ENCODE measurements around the gene SLC25A47. TPM values are rescaled to one million over a fixed set of nuclear protein-coding genes. Genes with fewer than 3 reads are reported as not detected.

Gene SLC25A47
- total and polyA plus RNA-seq, 9 of the 15 experiments (the other 6 are each of a cell fraction or from before 2014, with no cell fraction given) = 0.09 to 0.23 (median 0.22) TPM; not detected in 6

GRCh38 chr14:100285021-100285912 lies 37.9 kb upstream of the SLC25A47 start (continued):
- TF ChIP-seq THRAP3 (IDR thresholded peaks at IDR 0.05; ENCODE audit: borderline replicate concordance) = no peak
- TF ChIP-seq TEAD2 (tag; IDR thresholded peaks at IDR 0.05) = no peak
- no peak; the same call in 1 of the 2 replicates for TF ChIP-seq SIN3B (IDR thresholded peaks at IDR 0.05; ENCODE audit: low read depth)
- TF ChIP-seq PURB (CRISPR knock-in tag; IDR thresholded peaks at IDR 0.05; ENCODE audit: low read depth) = no peak
- TF ChIP-seq TFAM (CRISPR knock-in tag; conservative IDR thresholded peaks at IDR 0.05) = no peak
- TF ChIP-seq TGIF2 (CRISPR knock-in tag; IDR thresholded peaks at IDR 0.05) = no peak
- TF ChIP-seq SMAD1 (IDR thresholded peaks at IDR 0.05; ENCODE audit: low read depth, low read length, partially characterized antibody) = no peak
- TF ChIP-seq, protein P1, sequence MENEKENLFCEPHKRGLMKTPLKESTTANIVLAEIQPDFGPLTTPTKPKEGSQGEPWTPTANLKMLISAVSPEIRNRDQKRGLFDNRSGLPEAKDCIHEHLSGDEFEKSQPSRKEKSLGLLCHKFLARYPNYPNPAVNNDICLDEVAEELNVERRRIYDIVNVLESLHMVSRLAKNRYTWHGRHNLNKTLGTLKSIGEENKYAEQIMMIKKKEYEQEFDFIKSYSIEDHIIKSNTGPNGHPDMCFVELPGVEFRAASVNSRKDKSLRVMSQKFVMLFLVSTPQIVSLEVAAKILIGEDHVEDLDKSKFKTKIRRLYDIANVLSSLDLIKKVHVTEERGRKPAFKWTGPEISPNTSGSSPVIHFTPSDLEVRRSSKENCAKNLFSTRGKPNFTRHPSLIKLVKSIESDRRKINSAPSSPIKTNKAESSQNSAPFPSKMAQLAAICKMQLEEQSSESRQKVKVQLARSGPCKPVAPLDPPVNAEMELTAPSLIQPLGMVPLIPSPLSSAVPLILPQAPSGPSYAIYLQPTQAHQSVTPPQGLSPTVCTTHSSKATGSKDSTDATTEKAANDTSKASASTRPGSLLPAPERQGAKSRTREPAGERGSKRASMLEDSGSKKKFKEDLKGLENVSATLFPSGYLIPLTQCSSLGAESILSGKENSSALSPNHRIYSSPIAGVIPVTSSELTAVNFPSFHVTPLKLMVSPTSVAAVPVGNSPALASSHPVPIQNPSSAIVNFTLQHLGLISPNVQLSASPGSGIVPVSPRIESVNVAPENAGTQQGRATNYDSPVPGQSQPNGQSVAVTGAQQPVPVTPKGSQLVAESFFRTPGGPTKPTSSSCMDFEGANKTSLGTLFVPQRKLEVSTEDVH (IDR thresholded peaks at IDR 0.05; ENCODE audit: low read depth, partially characterized antibody) = peak; percentile 20
- no peak for TF ChIP-seq ZNF780A (CRISPR knock-in tag; IDR thresholded peaks at IDR 0.05)
- TF ChIP-seq FOXJ2 (tag; IDR thresholded peaks at IDR 0.05) = no peak
- TF ChIP-seq, protein P2, sequence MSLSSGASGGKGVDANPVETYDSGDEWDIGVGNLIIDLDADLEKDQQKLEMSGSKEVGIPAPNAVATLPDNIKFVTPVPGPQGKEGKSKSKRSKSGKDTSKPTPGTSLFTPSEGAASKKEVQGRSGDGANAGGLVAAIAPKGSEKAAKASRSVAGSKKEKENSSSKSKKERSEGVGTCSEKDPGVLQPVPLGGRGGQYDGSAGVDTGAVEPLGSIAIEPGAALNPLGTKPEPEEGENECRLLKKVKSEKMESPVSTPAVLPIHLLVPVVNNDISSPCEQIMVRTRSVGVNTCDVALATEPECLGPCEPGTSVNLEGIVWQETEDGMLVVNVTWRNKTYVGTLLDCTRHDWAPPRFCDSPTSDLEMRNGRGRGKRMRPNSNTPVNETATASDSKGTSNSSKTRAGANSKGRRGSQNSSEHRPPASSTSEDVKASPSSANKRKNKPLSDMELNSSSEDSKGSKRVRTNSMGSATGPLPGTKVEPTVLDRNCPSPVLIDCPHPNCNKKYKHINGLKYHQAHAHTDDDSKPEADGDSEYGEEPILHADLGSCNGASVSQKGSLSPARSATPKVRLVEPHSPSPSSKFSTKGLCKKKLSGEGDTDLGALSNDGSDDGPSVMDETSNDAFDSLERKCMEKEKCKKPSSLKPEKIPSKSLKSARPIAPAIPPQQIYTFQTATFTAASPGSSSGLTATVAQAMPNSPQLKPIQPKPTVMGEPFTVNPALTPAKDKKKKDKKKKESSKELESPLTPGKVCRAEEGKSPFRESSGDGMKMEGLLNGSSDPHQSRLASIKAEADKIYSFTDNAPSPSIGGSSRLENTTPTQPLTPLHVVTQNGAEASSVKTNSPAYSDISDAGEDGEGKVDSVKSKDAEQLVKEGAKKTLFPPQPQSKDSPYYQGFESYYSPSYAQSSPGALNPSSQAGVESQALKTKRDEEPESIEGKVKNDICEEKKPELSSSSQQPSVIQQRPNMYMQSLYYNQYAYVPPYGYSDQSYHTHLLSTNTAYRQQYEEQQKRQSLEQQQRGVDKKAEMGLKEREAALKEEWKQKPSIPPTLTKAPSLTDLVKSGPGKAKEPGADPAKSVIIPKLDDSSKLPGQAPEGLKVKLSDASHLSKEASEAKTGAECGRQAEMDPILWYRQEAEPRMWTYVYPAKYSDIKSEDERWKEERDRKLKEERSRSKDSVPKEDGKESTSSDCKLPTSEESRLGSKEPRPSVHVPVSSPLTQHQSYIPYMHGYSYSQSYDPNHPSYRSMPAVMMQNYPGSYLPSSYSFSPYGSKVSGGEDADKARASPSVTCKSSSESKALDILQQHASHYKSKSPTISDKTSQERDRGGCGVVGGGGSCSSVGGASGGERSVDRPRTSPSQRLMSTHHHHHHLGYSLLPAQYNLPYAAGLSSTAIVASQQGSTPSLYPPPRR (CRISPR knock-in tag; IDR thresholded peaks at IDR 0.05; ENCODE audit: borderline replicate concordance) = no peak
- no peak for TF ChIP-seq CBX2 (IDR thresholded peaks at IDR 0.05; ENCODE audit: insufficient read depth, low read length, poor library complexity, severe bottlenecking)
- TF ChIP-seq, protein P3, sequence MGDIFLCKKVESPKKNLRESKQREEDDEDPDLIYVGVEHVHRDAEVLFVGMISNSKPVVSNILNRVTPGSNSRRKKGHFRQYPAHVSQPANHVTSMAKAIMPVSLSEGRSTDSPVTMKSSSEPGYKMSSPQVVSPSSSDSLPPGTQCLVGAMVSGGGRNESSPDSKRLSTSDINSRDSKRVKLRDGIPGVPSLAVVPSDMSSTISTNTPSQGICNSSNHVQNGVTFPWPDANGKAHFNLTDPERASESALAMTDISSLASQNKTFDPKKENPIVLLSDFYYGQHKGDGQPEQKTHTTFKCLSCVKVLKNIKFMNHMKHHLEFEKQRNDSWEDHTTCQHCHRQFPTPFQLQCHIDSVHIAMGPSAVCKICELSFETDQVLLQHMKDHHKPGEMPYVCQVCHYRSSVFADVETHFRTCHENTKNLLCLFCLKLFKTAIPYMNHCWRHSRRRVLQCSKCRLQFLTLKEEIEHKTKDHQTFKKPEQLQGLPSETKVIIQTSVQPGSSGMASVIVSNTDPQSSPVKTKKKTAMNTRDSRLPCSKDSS (IDR thresholded peaks at IDR 0.05; ENCODE audit: low read depth, partially characterized antibody) = no peak
- TF ChIP-seq CBX5 (IDR thresholded peaks at IDR 0.05; ENCODE audit: borderline replicate concordance, low read depth) = no peak
- TF ChIP-seq LCOR (CRISPR knock-in tag; IDR thresholded peaks at IDR 0.05) = no peak

Measured in K562 (cell line).